RWPE2 (cell line): ENCODE measurements around the gene RABAC1.

Source experiments
- ATAC-seq: fragments of 200-7000 bp; cut with Tn5 transposase; 3 replicates; pipeline ENCODE4 v1.9.1; 2021; ENCODE audit warnings: low read depth
- DNase-seq: peaks from one replicate; pipeline ENCODE4 v3.0.0-alpha.2; 2020; ENCODE audit warnings: low spot score
- H3K27ac ChIP-seq: fragments of 450-650 bp; 2 replicates; pipeline ENCODE4 v1.5.1; 2017; ENCODE audit warnings: mild to moderate bottlenecking; ENCODE audit not compliant: poor library complexity, severe bottlenecking
- H3K27me3 ChIP-seq: fragments of 250-450 bp; sonication (Bioruptor Pico); 2 replicates; pipeline ENCODE4 v1.5.1; 2021; ENCODE audit warnings: mild to moderate bottlenecking, moderate library complexity; ENCODE audit not compliant: insufficient read depth, poor library complexity, severe bottlenecking
- H3K36me3 ChIP-seq: fragments of 250-450 bp; sonication (Bioruptor Pico); 2 replicates; pipeline ENCODE4 v1.5.1; 2020; ENCODE audit warnings: low read depth, mild to moderate bottlenecking, moderate library complexity
- H3K4me1 ChIP-seq: fragments of 250-450 bp; sonication (Bioruptor Pico); 2 replicates; pipeline ENCODE4 v1.5.1; 2021; ENCODE audit warnings: mild to moderate bottlenecking, moderate library complexity; ENCODE audit not compliant: insufficient read depth, poor library complexity, severe bottlenecking
- H3K4me3 ChIP-seq: fragments of 250-450 bp; sonication (Bioruptor Pico); 2 replicates; pipeline ENCODE4 v1.5.1; 2021; ENCODE audit warnings: mild to moderate bottlenecking, moderate library complexity; ENCODE audit not compliant: severe bottlenecking
- H3K9me3 ChIP-seq: fragments of 250-450 bp; sonication (Bioruptor Pico); 2 replicates; pipeline ENCODE4 v1.5.1; 2021; ENCODE audit warnings: mild to moderate bottlenecking, moderate library complexity; ENCODE audit not compliant: severe bottlenecking
- TF ChIP-seq, protein P1 (sequence below): fragments of 450-650 bp; IDR thresholded peaks from one replicate; pipeline ENCODE4 v1.5.1; 2017; ENCODE audit warnings: mild to moderate bottlenecking, moderate library complexity; ENCODE audit not compliant: poor library complexity, severe bottlenecking

RABAC1 gene

DNA sequence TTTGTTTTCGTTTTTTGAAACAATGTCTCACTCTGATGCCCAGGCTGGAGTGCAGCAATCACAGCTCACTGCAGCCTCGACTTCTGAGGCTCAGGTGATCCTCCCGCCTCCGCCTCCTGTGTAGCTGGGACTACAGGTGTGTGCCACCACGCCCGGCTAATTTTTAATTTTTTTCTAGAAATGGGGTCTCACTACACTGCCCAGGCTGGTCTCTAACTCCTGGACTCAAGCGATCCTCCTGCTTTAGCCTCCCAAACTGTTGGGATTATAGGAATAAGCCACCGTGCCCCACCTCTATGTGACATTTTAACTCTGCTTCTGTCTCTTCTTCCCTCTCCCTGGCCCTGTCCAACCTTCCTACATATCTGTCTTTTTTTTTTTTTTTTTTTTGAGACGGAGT lies 29.8 kb upstream of the RABAC1 start:
- Histone ChIP-seq H3K27ac (no peak overlapping the region), H3K4me3 (no peak overlapping the region), H3K9me3 (no peaks in the 10 kb centered on the region), H3K4me1 (no peaks in the 10 kb centered on the region), H3K36me3 (no peaks in the 10 kb centered on the region), H3K27me3 (peaks cover 11% of the 10 kb centered on the region)
- no peak for ATAC-seq
- DNase-seq: no peak
- TF ChIP-seq, protein P1, sequence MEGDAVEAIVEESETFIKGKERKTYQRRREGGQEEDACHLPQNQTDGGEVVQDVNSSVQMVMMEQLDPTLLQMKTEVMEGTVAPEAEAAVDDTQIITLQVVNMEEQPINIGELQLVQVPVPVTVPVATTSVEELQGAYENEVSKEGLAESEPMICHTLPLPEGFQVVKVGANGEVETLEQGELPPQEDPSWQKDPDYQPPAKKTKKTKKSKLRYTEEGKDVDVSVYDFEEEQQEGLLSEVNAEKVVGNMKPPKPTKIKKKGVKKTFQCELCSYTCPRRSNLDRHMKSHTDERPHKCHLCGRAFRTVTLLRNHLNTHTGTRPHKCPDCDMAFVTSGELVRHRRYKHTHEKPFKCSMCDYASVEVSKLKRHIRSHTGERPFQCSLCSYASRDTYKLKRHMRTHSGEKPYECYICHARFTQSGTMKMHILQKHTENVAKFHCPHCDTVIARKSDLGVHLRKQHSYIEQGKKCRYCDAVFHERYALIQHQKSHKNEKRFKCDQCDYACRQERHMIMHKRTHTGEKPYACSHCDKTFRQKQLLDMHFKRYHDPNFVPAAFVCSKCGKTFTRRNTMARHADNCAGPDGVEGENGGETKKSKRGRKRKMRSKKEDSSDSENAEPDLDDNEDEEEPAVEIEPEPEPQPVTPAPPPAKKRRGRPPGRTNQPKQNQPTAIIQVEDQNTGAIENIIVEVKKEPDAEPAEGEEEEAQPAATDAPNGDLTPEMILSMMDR: no peak

- Histone ChIP-seq H3K36me3 (no peaks in the 10 kb centered on the region), H3K4me1 (no peaks in the 10 kb centered on the region), H3K9me3 (no peaks in the 10 kb centered on the region), H3K4me3 (no peak overlapping the region), H3K27ac (no peak overlapping the region), H3K27me3 (peaks cover 2% of the 10 kb centered on the region)
- TF ChIP-seq, protein P1: no peak
- no peak for DNase-seq
- ATAC-seq: no peak
Observed at GRCh38 chr19:41987141-41987860, 28.2 kb upstream of the RABAC1 start.

DNA sequence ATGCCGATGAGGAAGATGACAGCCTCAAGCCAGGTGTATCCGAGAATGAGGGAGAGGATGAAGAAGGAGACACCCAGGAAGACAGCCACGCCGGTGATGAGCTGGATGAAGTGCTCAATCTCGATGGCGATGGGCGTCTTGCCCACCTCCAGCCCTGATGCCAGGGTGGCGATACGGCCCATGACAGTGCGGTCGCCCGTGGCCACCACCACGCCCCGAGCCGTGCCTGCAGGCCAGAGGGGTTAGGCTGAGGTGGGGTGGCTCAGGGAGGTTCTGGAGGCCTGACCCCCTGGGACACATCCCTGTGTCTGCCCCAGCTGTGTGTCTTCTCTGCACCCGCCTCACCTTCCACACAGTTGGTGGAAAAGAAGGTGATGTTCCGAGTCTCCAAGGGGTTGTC lies 25.8 kb upstream of the RABAC1 start:
- no peak for ATAC-seq
- no peaks in the 10 kb centered on the region for H3K4me1 ChIP-seq
- TF ChIP-seq, protein P1: no peak
- H3K27ac ChIP-seq: no peak overlapping the region
- H3K9me3 ChIP-seq: no peaks in the 10 kb centered on the region
- H3K4me3 ChIP-seq: no peak overlapping the region
- H3K36me3 ChIP-seq: no peaks in the 10 kb centered on the region
- no peak for DNase-seq
- H3K27me3 ChIP-seq: no peaks in the 10 kb centered on the region

- Histone ChIP-seq H3K27me3 (no peaks in the 10 kb centered on the region), H3K36me3 (no peaks in the 10 kb centered on the region), H3K27ac (no peak overlapping the region), H3K4me3 (no peak overlapping the region), H3K4me1 (no peaks in the 10 kb centered on the region), H3K9me3 (no peaks in the 10 kb centered on the region)
- DNase-seq (no peak), ATAC-seq (no peak)
- TF ChIP-seq, protein P1: no peak
Observed at GRCh38 chr19:41981724-41982123, 22.6 kb upstream of the RABAC1 start.

GRCh38 chr19:41978470-41978869 lies 19.3 kb upstream of the RABAC1 start:
- no peak; the same call in 2 of the 3 replicates for ATAC-seq
- no peak overlapping the region for H3K4me3 ChIP-seq
- no peak overlapping the region for H3K27ac ChIP-seq
- H3K9me3 ChIP-seq: no peaks in the 10 kb centered on the region
- TF ChIP-seq, protein P1: no peak
- no peaks in the 10 kb centered on the region for H3K36me3 ChIP-seq
- DNase-seq: no peak
- no peaks in the 10 kb centered on the region for H3K4me1 ChIP-seq
- H3K27me3 ChIP-seq: no peaks in the 10 kb centered on the region
